ENCODE data around the gene LRCH1.

The LRCH1 gene

DNA sequence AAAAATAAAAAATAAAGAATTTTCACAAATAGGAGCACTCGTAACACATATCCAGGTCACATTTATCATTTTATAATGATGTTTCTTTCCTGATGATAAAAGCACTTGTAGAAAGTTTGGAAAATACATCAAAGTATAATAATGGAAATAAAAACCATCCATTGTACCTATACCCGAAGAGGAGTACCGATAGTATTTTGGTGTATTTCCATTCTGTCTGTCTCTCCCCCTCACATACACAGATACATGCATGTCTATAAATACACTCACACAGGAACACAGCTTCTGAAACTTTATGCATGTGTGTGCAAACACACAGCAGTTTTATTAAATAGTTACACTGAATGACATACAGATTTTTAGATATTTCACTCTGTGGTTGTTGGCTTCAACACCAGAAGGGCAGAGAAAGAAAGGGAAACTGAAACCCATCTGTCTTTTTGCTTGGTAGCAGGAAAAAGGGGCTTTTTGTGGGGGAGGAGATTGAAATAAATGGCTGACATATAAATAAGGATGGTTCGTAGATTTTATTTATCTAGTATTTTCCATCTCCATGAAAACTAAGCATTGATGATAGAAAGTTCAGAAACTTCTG lies 114.8 kb downstream of the LRCH1 start:
- no peak for DNase-seq

DNA sequence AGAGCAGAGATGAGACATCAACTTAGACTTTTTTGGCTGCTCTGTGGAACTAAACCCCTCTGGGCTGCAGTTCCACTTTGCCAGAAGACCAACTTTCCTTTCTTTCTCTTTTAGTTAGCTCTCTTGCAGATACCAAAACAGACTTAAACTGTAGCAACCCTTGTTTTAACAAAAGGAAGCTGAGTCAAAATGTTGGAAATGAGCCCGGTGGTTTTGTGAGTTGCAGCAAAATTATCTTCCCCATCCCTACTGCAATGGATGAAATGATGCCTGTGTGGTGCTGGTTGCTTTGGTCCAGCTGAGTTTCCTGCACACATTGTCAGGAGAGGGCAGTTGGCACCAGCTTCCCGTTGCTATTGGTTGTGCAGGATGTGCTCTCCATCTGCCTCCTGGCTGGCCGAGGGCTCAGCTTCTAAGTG lies 115.3 kb downstream of the LRCH1 start:
- DNase-seq, result no peak

DNA sequence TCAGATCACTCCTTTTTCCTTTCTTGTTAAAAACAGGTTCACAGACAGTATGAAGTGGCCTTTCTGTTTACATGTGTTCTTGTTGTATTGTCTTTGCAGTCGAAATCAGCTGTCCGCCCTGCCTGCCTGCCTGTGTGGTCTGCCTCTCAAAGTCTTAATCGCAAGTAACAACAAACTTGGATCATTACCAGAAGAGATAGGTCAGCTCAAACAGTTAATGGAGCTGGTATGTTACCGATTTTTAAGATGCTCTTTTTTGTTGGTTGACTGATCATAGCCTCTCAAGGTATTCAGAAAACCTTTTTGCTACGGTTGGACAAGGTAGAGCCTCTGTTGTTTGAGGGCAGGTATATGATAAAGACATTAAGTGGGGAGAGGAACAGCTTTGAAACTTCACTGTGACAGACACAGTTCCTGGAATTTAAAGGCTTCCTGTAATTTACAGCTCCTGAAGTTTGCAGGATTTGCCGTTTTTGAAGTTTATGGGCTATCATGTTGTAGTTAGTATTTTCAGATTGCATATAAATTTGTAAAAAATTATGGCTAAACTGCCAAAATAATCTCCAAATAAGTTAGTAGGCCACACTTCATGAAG lies 116.1 kb downstream of the LRCH1 start:
- no peak for DNase-seq

GRCh38 chr13:46672338-46673090 lies 119.5 kb downstream of the LRCH1 start:
- DNase-seq, result no peak

DNA sequence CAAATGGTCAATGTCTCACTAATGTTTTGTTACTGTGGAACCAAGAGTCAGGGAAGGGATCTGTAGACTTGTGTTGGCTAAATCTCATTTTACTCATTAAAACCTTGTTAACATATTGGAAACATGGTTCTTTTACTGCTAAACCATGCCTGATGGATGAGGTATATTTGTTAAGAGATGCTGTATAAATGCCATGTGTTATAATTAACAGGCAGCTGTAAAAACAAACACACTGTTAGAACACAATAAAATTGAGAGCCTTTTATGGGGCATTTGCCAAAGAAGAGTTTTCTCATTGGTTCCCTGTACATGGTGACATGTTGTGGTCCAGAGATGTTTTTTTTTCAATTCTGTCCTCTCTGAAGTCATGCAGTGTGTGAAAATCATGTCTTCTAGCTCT lies 122.0 kb downstream of the LRCH1 start:
- DNase-seq, result no peak

GRCh38 chr13:46676378-46676725 lies 123.4 kb downstream of the LRCH1 start:
- no peak for DNase-seq

DNA sequence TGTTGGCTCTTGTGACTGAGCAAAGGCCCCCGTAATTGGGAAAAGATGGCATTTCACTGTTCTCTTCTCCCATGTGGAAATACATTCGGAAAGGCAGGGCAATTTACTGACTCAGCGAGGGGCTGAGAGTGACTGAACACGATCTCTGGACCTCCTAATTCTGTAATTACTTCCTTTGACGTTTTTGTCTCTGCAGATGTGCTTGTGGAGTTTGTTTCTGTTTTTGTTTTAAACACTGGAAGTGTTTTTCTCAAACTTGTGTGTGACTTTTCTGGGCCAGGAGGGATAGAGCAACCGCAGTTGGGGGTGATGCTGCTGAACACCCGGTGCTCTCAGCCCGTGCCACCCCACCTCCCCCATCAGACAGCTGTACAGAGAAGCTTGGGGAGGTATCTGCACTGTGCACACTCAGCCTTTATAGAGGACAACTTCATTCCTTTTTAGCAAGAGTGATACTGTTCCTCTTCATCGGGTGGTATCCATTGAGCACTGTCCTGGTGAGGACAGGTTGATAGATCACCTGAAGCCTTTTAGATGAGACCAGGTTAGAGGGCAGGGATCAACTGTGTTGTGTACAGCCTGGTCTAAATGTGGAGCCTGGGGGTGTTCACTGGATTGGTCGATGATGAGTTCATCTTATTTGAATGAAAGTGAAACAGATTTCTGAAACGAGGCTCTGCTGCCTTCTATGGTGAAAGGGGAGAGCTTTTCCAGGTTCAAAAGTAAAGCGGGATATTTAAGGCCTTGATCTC lies 126.6 kb downstream of the LRCH1 start:
- no peak for DNase-seq

- DNase-seq, result no peak
Observed at GRCh38 chr13:46682015-46682414, 129.0 kb downstream of the LRCH1 start.

DNA sequence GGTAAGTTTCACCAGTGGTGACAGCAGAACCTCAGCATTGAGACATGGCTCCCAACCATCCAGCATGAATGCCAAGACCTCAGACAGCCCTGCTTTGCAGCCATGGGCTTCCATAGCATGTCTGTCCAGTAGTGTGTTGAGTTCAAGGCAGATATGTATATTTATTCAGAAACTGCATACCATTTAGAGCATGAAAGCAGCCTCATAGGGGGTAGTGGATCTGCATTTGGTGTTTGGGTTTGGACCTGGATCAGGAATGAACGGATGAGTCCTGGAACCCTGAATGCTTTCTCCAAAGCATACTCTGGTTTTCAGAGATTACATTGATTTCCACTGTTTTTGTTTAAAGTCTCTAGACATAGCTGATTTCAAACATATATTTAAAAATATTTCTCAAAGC lies 129.7 kb downstream of the LRCH1 start:
- DNase-seq, result no peak

GRCh38 chr13:46683676-46684260 lies 130.8 kb downstream of the LRCH1 start:
- no peak for DNase-seq

- no peak for DNase-seq
Observed at GRCh38 chr13:46684287-46685001, 131.5 kb downstream of the LRCH1 start.

DNA sequence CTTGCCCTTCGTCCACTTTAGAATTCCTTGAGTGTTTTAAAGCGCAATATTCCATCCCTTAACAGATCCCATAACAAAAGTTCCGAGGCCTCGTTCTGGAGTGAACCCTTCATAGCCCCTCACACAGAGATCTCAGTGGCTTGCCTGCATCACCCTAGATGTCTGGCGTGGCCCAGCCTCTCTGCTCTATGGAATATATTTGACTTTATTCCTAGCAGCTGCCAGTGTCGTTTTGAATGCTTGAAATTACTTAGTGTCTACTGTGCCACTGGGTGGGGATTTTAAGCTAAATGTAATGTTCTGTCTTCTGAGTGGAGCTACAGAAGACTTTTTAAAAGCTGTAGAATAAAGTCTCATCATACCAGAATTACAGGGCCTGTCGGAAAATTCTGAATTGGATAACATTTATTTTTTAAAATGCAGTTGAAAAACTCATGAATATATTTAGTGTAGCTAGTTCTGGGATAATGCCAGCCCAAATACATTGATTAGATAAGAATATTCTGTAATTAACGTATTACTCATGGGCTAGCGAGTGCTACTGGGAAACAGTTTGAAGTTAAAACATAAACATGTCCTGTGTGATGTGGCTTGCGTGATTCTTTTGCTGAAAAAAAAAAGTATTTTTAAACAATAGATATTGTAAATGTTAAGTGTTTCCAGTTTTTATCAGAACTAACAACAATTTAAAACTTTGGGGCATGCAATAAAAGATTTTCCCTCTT lies 132.2 kb downstream of the LRCH1 start:
- no peak for DNase-seq

GRCh38 chr13:46686171-46686570 lies 133.2 kb downstream of the LRCH1 start:
- no peak for DNase-seq

- no peak for DNase-seq
Observed at GRCh38 chr13:46687810-46688209, 134.8 kb downstream of the LRCH1 start.

GRCh38 chr13:46688306-46688705 lies 135.3 kb downstream of the LRCH1 start:
- no peak for DNase-seq

GRCh38 chr13:46698014-46698413 lies 145.0 kb downstream of the LRCH1 start:
- DNase-seq, result no peak

DNA sequence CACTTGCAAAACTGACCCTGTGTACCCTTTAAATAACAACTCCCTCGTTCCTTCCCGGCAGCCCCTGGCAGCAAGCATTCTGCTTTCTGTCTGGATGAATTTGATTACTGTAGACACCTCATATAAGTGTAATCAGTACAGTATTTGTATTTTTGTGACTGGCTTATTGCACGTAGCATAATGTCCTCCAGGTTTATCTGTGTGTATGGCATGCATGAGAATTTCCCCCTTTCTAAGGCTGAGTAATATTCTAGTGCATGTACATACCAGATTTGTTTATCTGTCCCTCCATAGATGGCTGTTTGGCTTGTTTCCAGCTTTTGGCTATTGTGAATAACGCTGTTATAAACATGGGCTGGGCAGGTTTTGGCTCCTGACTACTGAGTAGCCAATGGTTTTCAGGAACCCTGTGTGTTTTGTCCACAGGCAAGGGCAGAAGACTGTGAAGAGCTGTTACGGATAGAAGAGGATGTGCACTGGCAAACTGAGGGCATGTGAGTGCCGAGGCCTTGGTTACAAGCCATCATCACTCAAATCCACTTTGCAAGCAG lies 146.0 kb downstream of the LRCH1 start:
- no peak for DNase-seq

DNA sequence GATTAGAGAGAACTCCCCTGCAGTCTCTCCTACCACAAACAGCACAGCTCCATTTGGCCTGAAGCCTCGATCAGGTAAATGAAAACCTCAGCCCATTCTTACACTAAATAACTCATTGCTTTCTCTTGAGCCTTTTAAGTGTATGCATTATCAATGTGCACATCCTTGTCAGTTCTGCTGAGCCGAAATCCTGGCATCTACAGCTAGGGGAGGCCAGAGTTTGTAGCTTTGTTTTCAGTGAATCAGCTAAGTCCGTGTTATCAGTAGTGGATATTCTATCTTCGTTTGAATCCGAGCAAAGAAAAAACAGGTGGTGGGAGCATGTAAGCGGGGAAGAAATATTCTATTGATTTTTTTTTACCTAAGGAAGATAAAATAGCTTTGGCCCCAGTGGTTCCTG lies 159.6 kb downstream of the LRCH1 start:
- DNase-seq, result no peak

DNA sequence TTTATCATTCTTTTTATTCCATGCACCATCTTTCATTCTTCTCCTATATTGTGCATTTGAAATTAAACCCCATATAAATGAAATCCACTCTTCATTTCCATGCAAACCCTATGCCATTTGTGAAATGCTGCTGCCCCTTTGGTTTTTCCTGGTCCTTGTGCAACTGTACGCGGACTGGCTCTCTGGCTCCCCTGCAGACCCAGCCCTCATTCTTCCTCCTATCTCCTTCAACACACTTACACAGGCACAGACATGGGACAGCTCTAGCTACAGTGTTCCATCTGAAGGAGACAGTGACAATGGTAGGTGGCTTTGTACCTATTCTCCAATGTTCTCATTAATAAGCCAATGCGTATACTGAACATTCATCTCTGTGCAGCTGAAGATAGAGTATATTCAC lies 162.4 kb downstream of the LRCH1 start:
- DNase-seq, result no peak

DNA sequence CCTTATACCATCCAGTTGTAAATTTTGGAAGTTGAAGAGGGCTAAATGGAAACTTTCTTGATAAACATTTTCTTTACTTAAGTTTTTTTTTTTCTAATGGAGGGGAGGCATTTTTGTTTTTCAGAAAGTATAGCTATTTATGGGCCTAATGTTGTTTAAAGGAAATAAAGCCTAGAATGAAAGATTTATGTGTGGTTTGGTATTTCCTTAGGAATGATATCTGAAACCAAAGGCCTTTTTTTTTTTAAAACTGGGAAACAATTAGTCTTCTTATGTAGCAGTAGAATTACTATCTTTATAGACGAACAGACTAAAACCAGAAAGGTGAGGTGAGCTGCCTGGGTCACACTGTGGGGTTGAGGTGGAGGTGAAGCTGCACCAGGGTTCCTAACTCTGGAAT lies 163.9 kb downstream of the LRCH1 start:
- DNase-seq, result no peak

- DNase-seq, result no peak
Observed at GRCh38 chr13:46717275-46717674, 164.3 kb downstream of the LRCH1 start.

DNA sequence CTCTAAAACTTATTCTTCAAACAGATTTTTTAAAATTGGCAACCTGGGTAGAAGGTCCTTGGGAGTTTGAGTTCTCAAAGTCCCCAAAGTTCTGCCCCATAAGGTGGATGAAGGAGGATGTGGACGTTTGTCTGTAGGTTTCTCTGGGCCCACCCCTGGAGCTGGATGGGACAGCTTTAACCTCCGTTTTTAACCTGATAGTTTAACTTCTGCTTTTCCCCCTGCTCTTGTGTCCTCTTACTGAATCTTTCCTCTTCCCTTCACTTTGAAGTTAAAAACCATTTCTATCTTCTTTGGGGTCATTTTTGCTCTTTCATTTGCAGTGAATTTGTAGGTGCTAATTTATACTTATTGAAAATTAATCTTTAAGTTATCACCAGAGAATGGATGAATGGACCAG lies 164.9 kb downstream of the LRCH1 start:
- no peak for DNase-seq
